GM12878 (cell line): ENCODE results near the gene TPGS1.

ENCODE experiments used
- CTCF ChIP-seq, 3 experiments: IDR thresholded peaks in 2 of 3; conservative IDR thresholded peaks in 1 of 3; 2 replicates each; pipeline ENCODE4 v1.5.1; 2011; ENCODE audit warnings: low read depth in 3 of 3, low read length in 3 of 3, mild to moderate bottlenecking in 3 of 3, control low read depth in 2 of 3, moderate library complexity in 2 of 3, inconsistent platforms in 1 of 3, mixed read lengths in 1 of 3; ENCODE audit not compliant: control insufficient read depth in 2 of 3, insufficient read depth in 1 of 3; ENCODE audit errors: extremely low read depth in 1 of 3
- POLR2AphosphoS5 ChIP-seq: IDR thresholded peaks from 2 replicates; pipeline ENCODE4 v1.6.1; 2011; ENCODE audit warnings: mild to moderate bottlenecking, low read length, inconsistent platforms
- RAD51 ChIP-seq: fragments of 450-650 bp; IDR thresholded peaks from 2 replicates; pipeline ENCODE4 v1.6.1; 2016; ENCODE audit warnings: moderate library complexity, mild to moderate bottlenecking, inconsistent platforms

- TF ChIP-seq RAD51 (no peak), POLR2AphosphoS5 (no peak), CTCF (IDR thresholded peaks at IDR 0.05 in 2 of 3, conservative IDR thresholded peaks at IDR 0.05 in 1 of 3; ENCODE audit: control insufficient read depth in 2 of 3, extremely low read depth in 1 of 3, insufficient read depth in 1 of 3, low read depth in 3 of 3, low read length in 3 of 3) (no peak)
Observed at GRCh38 chr19:535017-535835, 27.9 kb downstream of the TPGS1 start.
